ENCODE results near the gene GJD4. TPM values are rescaled to one million over a fixed set of nuclear protein-coding genes. Genes with fewer than 3 reads are reported as not detected.

Gene GJD4
- total RNA-seq, 1 experiment from 2014 or later, result 0.18 TPM

DNA sequence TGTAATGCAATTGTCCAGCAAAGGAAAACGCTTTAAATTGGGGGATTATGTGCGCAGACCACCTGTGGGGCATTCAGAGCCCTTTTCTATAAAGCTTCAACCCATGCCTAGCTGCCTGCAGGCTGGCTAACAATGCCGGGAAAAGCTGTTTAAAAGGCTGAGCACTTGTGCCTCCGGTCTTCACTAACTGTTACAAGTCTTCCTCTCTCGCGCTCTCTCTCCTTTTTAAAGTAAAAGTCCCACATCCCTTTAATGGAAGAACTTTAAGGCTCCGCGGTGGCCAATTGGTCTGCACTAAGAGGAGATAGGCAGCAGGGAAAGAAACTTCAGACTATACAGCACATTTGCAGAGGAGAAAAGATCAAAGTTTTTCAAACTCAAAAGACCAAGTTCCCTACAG is 32.3 kb downstream of the GJD4 start:
- intact Hi-C loops (cut with micrococcal nuclease; ENCODE audit: unreplicated experiment), result loop anchor here (5.0 kb wide), 1 partner anchor 365 kb away; no protein-coding TSS in a partner anchor
- no peaks in the 10 kb centered on the region for H3K9me3 Mint-ChIP-seq (ENCODE audit: unreplicated experiment)
- POLR2A ChIA-PET, result interaction anchor here (0.9 kb wide), 1 partner anchor 130 kb away, joined by 3 read pairs; no protein-coding TSS in a partner anchor
- H3K4me1 Mint-ChIP-seq (ENCODE audit: low read depth, unreplicated experiment), result no peaks in the 10 kb centered on the region
- H3K36me3 Mint-ChIP-seq (ENCODE audit: insufficient read depth, unreplicated experiment), result peaks cover 8% of the 10 kb centered on the region
- Histone ChIP-seq H3K4me1 (no peaks in the 10 kb centered on the region), H3K36me3 (ENCODE audit: control insufficient read depth, insufficient read depth, low read length) (no peaks in the 10 kb centered on the region), H3K27me3 (replicated peaks; ENCODE audit: control insufficient read depth, insufficient read depth, low read length) (peaks cover 2% of the 10 kb centered on the region; the same call in 1 of the 2 replicates), H3K9me3 (no peaks in the 10 kb centered on the region), H3K4me3 (ENCODE audit: low read depth, low read length) (no peak overlapping the region)
- CTCF ChIA-PET, result interaction anchor here (0.7 to 1.2 kb wide), 2 partner anchors 23 to 25 kb away, joined by 3 to 5 read pairs; no protein-coding TSS in a partner anchor
- no peak for DNase-seq
- H3K27ac Mint-ChIP-seq (ENCODE audit: unreplicated experiment), result no peak overlapping the region
- H3K27me3 Mint-ChIP-seq (ENCODE audit: insufficient read depth, unreplicated experiment), result no peaks in the 10 kb centered on the region
- TF ChIP-seq, protein P1, sequence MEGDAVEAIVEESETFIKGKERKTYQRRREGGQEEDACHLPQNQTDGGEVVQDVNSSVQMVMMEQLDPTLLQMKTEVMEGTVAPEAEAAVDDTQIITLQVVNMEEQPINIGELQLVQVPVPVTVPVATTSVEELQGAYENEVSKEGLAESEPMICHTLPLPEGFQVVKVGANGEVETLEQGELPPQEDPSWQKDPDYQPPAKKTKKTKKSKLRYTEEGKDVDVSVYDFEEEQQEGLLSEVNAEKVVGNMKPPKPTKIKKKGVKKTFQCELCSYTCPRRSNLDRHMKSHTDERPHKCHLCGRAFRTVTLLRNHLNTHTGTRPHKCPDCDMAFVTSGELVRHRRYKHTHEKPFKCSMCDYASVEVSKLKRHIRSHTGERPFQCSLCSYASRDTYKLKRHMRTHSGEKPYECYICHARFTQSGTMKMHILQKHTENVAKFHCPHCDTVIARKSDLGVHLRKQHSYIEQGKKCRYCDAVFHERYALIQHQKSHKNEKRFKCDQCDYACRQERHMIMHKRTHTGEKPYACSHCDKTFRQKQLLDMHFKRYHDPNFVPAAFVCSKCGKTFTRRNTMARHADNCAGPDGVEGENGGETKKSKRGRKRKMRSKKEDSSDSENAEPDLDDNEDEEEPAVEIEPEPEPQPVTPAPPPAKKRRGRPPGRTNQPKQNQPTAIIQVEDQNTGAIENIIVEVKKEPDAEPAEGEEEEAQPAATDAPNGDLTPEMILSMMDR (IDR thresholded peaks at IDR 0.05; ENCODE audit: insufficient read depth in 1 of 2, low read depth in 1 of 2, low read length in 1 of 2, severe bottlenecking in 1 of 2, unreplicated experiment in 1 of 2), result no peak
- BruUV-seq (replicated peaks), result no TSS peak
- H3K4me3 Mint-ChIP-seq (ENCODE audit: unreplicated experiment), result no peak overlapping the region

- Mint-ChIP-seq H3K36me3 (ENCODE audit: insufficient read depth, unreplicated experiment) (peaks cover 11% of the 10 kb centered on the region), H3K4me1 (ENCODE audit: low read depth, unreplicated experiment) (no peaks in the 10 kb centered on the region), H3K4me3 (ENCODE audit: unreplicated experiment) (no peak overlapping the region), H3K27ac (ENCODE audit: unreplicated experiment) (no peak overlapping the region), H3K27me3 (ENCODE audit: insufficient read depth, unreplicated experiment) (no peaks in the 10 kb centered on the region), H3K9me3 (ENCODE audit: unreplicated experiment) (no peaks in the 10 kb centered on the region)
- no peak for DNase-seq
- CTCF ChIA-PET, result interaction anchor here (0.5 to 1.2 kb wide), 3 partner anchors 24 to 236 kb away, joined by 3 to 5 read pairs (median 3); no protein-coding TSS in a partner anchor
- H3K36me3 ChIP-seq (ENCODE audit: control insufficient read depth, insufficient read depth, low read length), result no peaks in the 10 kb centered on the region
- peaks cover 2% of the 10 kb centered on the region; the same call in 1 of the 2 replicates for H3K27me3 ChIP-seq (replicated peaks; ENCODE audit: control insufficient read depth, insufficient read depth, low read length)
- H3K9me3 ChIP-seq, result no peaks in the 10 kb centered on the region
- TF ChIP-seq, protein P1 (IDR thresholded peaks at IDR 0.05; ENCODE audit: insufficient read depth in 1 of 2, low read depth in 1 of 2, low read length in 1 of 2, severe bottlenecking in 1 of 2, unreplicated experiment in 1 of 2), result no peak
- intact Hi-C loops (cut with micrococcal nuclease; ENCODE audit: unreplicated experiment), result loop anchor here (5.0 kb wide), 1 partner anchor 364 kb away; no protein-coding TSS in a partner anchor
- no peak overlapping the region for H3K4me3 ChIP-seq (ENCODE audit: low read depth, low read length)
- peaks cover 3% of the 10 kb centered on the region; the same call in 1 of the 2 replicates for H3K4me1 ChIP-seq
- BruUV-seq (replicated peaks), result no TSS peak
- POLR2A ChIA-PET, result interaction anchor here (0.9 kb wide), 1 partner anchor 129 kb away, joined by 3 read pairs; no protein-coding TSS in a partner anchor
Measured at GRCh38 chr10:35638101-35638500, 33.0 kb downstream of the GJD4 start.

DNA sequence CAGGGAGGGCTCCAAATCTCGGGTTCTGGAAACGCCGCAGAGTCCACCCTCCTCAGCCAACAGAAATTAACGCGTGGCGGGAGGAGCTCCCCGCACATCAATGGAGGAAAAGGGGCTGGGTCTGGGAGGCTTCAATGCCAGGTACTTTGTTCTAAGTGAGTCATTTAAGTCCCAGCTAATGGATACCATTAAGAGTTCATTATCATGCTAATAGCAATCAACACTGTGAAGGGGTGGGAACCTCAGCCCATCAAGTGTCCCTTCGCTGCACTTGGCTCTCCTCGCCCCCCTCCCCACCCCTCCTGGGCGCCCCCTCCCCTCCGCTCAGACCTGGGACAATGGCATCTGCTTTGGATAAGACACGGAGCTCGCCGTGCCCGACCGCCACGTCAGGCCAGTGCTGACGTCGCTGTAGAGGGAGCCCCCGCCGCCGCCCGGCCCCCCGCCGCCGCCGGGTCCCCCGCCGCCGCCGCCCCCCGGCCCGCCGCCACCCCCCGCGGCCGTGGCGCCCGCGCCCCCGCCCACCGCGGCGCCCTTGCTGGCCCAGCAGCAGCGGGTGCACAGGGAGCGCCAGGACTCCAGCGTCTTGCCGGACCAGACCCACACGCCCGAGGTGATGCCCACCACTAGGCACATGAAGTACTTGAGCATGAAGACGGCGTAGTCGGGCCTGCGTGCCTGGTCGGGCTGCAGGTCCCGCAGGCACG is 34.0 kb downstream of the GJD4 start:
- H3K36me3 Mint-ChIP-seq (ENCODE audit: insufficient read depth, unreplicated experiment), result peaks cover 11% of the 10 kb centered on the region
- no peak overlapping the region for H3K27ac Mint-ChIP-seq (ENCODE audit: unreplicated experiment)
- H3K4me3 Mint-ChIP-seq (ENCODE audit: unreplicated experiment), result peak overlapping the region; percentile 89
- BruUV-seq (replicated peaks), result no TSS peak
- CTCF ChIA-PET, result no interaction called here
- POLR2A ChIA-PET, result no interaction called here
- H3K36me3 ChIP-seq (ENCODE audit: control insufficient read depth, insufficient read depth, low read length), result no peaks in the 10 kb centered on the region
- intact Hi-C loops (cut with micrococcal nuclease; ENCODE audit: unreplicated experiment), result loop anchor here (5.0 kb wide), 1 partner anchor 363 kb away; no protein-coding TSS in a partner anchor
- no peak overlapping the region for H3K4me3 ChIP-seq (ENCODE audit: low read depth, low read length)
- H3K27me3 ChIP-seq (replicated peaks; ENCODE audit: control insufficient read depth, insufficient read depth, low read length), result peaks cover 4% of the 10 kb centered on the region
- no peak for DNase-seq
- TF ChIP-seq, protein P1 (IDR thresholded peaks at IDR 0.05; ENCODE audit: insufficient read depth in 1 of 2, low read depth in 1 of 2, low read length in 1 of 2, severe bottlenecking in 1 of 2, unreplicated experiment in 1 of 2), result no peak
- H3K4me1 Mint-ChIP-seq (ENCODE audit: low read depth, unreplicated experiment), result no peaks in the 10 kb centered on the region
- peaks cover 3% of the 10 kb centered on the region; the same call in 1 of the 2 replicates for H3K4me1 ChIP-seq
- peaks cover 6% of the 10 kb centered on the region for H3K27me3 Mint-ChIP-seq (ENCODE audit: insufficient read depth, unreplicated experiment)
- no peaks in the 10 kb centered on the region for H3K9me3 Mint-ChIP-seq (ENCODE audit: unreplicated experiment)
- no peaks in the 10 kb centered on the region for H3K9me3 ChIP-seq
